B cell (primary cell): ENCODE results near the gene STT3B. TPM values are rescaled to one million over a fixed set of nuclear protein-coding genes. Genes with fewer than 3 reads are reported as not detected.

ENCODE experiments used
- ATAC-seq: fragments of 200-7000 bp; cut with Tn5 transposase; one replicate; pipeline ENCODE4 v1.10.0; 2021; ENCODE audit warnings: low read depth, mild to moderate bottlenecking, moderate number of reproducible peaks, moderate library complexity
- CTCF ChIA-PET: fragments of 350-600 bp; sonication (Branson Sonifier 250); formaldehyde crosslinking; loops from one replicate; lab custom pipeline; 2021; ENCODE audit warnings: antibody characterized with exemption, inconsistent platforms; lab: Charles Lee
- POLR2A ChIA-PET: fragments of 350-600 bp; sonication (Branson Sonifier 250); formaldehyde crosslinking; loops from one replicate; lab custom pipeline; 2021; ENCODE audit warnings: antibody characterized with exemption; lab: Charles Lee
- DNase-seq: peaks from one replicate; pipeline ENCODE4 v3.0.0; 2013
- H2AFZ ChIP-seq: 2 replicates; pipeline ENCODE4 v1.6.1; 2012; ENCODE audit warnings: mild to moderate bottlenecking, low read depth, low read length; ENCODE audit not compliant: insufficient read depth, poor library complexity, severe bottlenecking
- H3K27ac ChIP-seq, 2 donors: 1 replicate in 1 of 2; 2 replicates in 1 of 2; pipeline ENCODE4 v1.5.1; 2012 to 2013; ENCODE audit warnings: low read length in 2 of 2, mild to moderate bottlenecking in 2 of 2, moderate library complexity in 1 of 2
- H3K27me3 ChIP-seq, 4 experiments: fragments of 200-600 bp in 1 of 4; sonication (generic) in 1 of 4; replicated peaks in 1 of 4; 1 replicate in 2 of 4; 2 replicates in 2 of 4; pipeline versions ENCODE4 v1.6.1 to v1.7.0; 2013 to 2016; ENCODE audit warnings: low read length in 3 of 4, mild to moderate bottlenecking in 2 of 4, mixed read lengths in 1 of 4, moderate library complexity in 1 of 4; ENCODE audit not compliant: insufficient read depth in 4 of 4, control insufficient read depth in 3 of 4; ENCODE audit errors: control extremely low read depth in 1 of 4
- H3K36me3 ChIP-seq, 2 experiments: replicated peaks in 1 of 2; 1 replicate in 1 of 2; 2 replicates in 1 of 2; pipeline versions ENCODE4 v1.6.1 to v1.7.1; 2013; ENCODE audit warnings: low read length in 1 of 2; ENCODE audit not compliant: insufficient read depth in 2 of 2, control insufficient read depth in 1 of 2; ENCODE audit errors: control extremely low read depth in 1 of 2, extremely low read depth in 1 of 2
- H3K4me1 ChIP-seq, 2 donors: fragments of 200-600 bp in 1 of 2; sonication (generic) in 1 of 2; 1 replicate in 1 of 2; 2 replicates in 1 of 2; pipeline versions ENCODE4 v1.5.1 to v1.6.1; 2013 to 2017; ENCODE audit warnings: low read length in 2 of 2; ENCODE audit not compliant: control insufficient read depth in 2 of 2, insufficient read depth in 2 of 2
- H3K4me2 ChIP-seq: replicated peaks from 2 replicates; pipeline ENCODE3; 2012; ENCODE audit warnings: mild to moderate bottlenecking, low read depth, low read length; ENCODE audit not compliant: poor library complexity, severe bottlenecking
- H3K4me3 ChIP-seq, 5 experiments: fragments of 200-600 bp in 1 of 5; sonication (generic) in 1 of 5; 1 replicate in 3 of 5; 2 replicates in 2 of 5; pipeline versions ENCODE4 v1.5.1 to v1.7.0; 2011 to 2016; ENCODE audit warnings: low read length in 4 of 5, mild to moderate bottlenecking in 4 of 5, low read depth in 2 of 5, control low read depth in 1 of 5, moderate library complexity in 1 of 5; ENCODE audit not compliant: insufficient read depth in 1 of 5; ENCODE audit errors: control extremely low read depth in 1 of 5, extremely low read depth in 1 of 5
- H3K79me2 ChIP-seq: fragments of 200-600 bp; sonication (generic); one replicate; pipeline ENCODE4 v1.6.0; 2016; ENCODE audit warnings: low read length; ENCODE audit not compliant: control insufficient read depth, insufficient read depth
- H3K9ac ChIP-seq: fragments of 200-600 bp; sonication (generic); 2 replicates; pipeline ENCODE4 v1.6.1; 2017; ENCODE audit warnings: mild to moderate bottlenecking, low read length, moderate library complexity
- H3K9me3 ChIP-seq, 3 donors: one replicate each; pipeline versions ENCODE4 v1.6.1 to v1.7.1; 2013; ENCODE audit warnings: low read length in 2 of 3; ENCODE audit not compliant: control insufficient read depth in 2 of 3, insufficient read depth in 1 of 3; ENCODE audit errors: control extremely low read depth in 1 of 3
- H4K20me1 ChIP-seq: 2 replicates; pipeline ENCODE4 v1.6.0; 2012; ENCODE audit warnings: mild to moderate bottlenecking, low read length; ENCODE audit not compliant: insufficient read depth, control insufficient read depth, poor library complexity, severe bottlenecking
- H3K27ac Mint-ChIP-seq: one replicate; pipeline ENCODE4 v1.8.0; 2021; ENCODE audit warnings: mixed read lengths
- H3K27me3 Mint-ChIP-seq: one replicate; pipeline ENCODE4 v1.8.0; 2021; ENCODE audit warnings: mixed read lengths
- H3K4me1 Mint-ChIP-seq: one replicate; pipeline ENCODE4 v1.8.0; 2021; ENCODE audit warnings: mixed read lengths
- H3K4me3 Mint-ChIP-seq: one replicate; pipeline ENCODE4 v1.8.0; 2021; ENCODE audit warnings: mixed read lengths
- H3K9me3 Mint-ChIP-seq: one replicate; pipeline ENCODE4 v1.8.0; 2022; ENCODE audit warnings: mixed read lengths; ENCODE audit not compliant: insufficient read depth
- CTCF ChIP-seq: fragments of 200-600 bp; IDR thresholded peaks from one replicate; pipeline ENCODE4 v1.8.0; 2022; ENCODE audit warnings: antibody characterized with exemption, mild to moderate bottlenecking
- EZH2 ChIP-seq: IDR thresholded peaks from 2 replicates; pipeline ENCODE4 v1.6.1; 2012; ENCODE audit warnings: borderline replicate concordance, low read depth, mild to moderate bottlenecking, moderate library complexity, low read length; ENCODE audit not compliant: insufficient read depth, poor library complexity, severe bottlenecking
- WGBS: methylation state at CpG from one replicate; pipeline ENCODE4 v1.1.5; 2013; ENCODE audit warnings: missing lambda C conversion rate; ENCODE audit not compliant: insufficient coverage; 5-methylcytosine and 5-hydroxymethylcytosine counted together
- intact Hi-C: fragments of 100-400 bp; cut with micrococcal nuclease; formaldehyde crosslinking; loops from one replicate; pipeline ENCODE4 v1.10.0; 2022
- polyA plus RNA-seq: library from polyadenylated mRNA; depleted of rRNA; stranded (reverse); fragments of >200 nt; gene quantifications from 2 replicates; pipeline ENCODE4 v1.2.3, GENCODE V29; 2012
- total RNA-seq, 2 donors: library from RNA; stranded (reverse); fragments of 120-200 nt in 1 of 2; gene quantifications; 1 replicate in 1 of 2; 2 replicates in 1 of 2; pipeline versions ENCODE4 v1.2.3 to v1.2.4, GENCODE V29; 2013 to 2022

STT3B gene
- total and polyA plus RNA-seq, 2 donors (not counting 1 experiment from before 2014, with no cell fraction given), result 35.4 to 79.2 TPM

- Mint-ChIP-seq H3K4me1 (peaks cover 61% of the 10 kb centered on the region), H3K9me3 (peaks cover 3% of the 10 kb centered on the region), H3K27me3 (no peaks in the 10 kb centered on the region), H3K4me3 (no peak overlapping the region), H3K27ac (no peak overlapping the region)
- Histone ChIP-seq H3K27ac (no peak overlapping the region), H3K4me3 (no peak overlapping the region), H3K79me2 (peaks cover 98% of the 10 kb centered on the region), H3K36me3 (peaks cover 0 to 1% of the 10 kb centered on the region in 2 experiments), H4K20me1 (peaks cover 68% of the 10 kb centered on the region), H3K27me3 (no peaks in the 10 kb centered on the region), H2AFZ (no peak overlapping the region), H3K4me1 (peaks cover 10 to 18% of the 10 kb centered on the region in 2 donors), H3K9ac (no peak overlapping the region), H3K4me2 (no peak overlapping the region), H3K9me3 (peaks cover 3 to 9% (median 7%) of the 10 kb centered on the region in 3 donors)
- WGBS, result 100% methylated on average over 2 of the region's 2 CpGs
- TF ChIP-seq CTCF, result no peak
- no peak for TF ChIP-seq EZH2
- ATAC-seq (no peak), DNase-seq (no peak)
- intact Hi-C loops, result loop anchor here (2.0 kb wide), 1 partner anchor 217 kb away; no protein-coding TSS in a partner anchor
- ChIA-PET POLR2A (no interaction called here), CTCF (interaction anchor here (0.7 to 3.5 kb wide), 4 partner anchors 15 to 134 kb away, joined by 3 to 11 read pairs (median 4); no protein-coding TSS in a partner anchor)
These were observed 18.9 kb downstream of the STT3B start for GRCh38 chr3:31551646-31552045.

GRCh38 chr3:31552103-31552502 is 19.4 kb downstream of the STT3B start:
- Histone ChIP-seq H4K20me1 (peaks cover 65% of the 10 kb centered on the region), H3K4me2 (no peak overlapping the region), H3K27ac (no peak overlapping the region), H3K4me1 (peaks cover 10 to 18% of the 10 kb centered on the region in 2 donors), H3K4me3 (no peak overlapping the region), H3K9me3 (peaks cover 3 to 9% (median 7%) of the 10 kb centered on the region in 3 donors), H3K36me3 (peaks cover 0 to 1% of the 10 kb centered on the region in 2 experiments), H2AFZ (no peak overlapping the region), H3K27me3 (no peaks in the 10 kb centered on the region), H3K79me2 (peaks cover 98% of the 10 kb centered on the region), H3K9ac (no peak overlapping the region)
- DNase-seq (no peak), ATAC-seq (no peak)
- Mint-ChIP-seq H3K4me3 (no peak overlapping the region), H3K9me3 (peaks cover 3% of the 10 kb centered on the region), H3K27me3 (no peaks in the 10 kb centered on the region), H3K27ac (no peak overlapping the region), H3K4me1 (peaks cover 65% of the 10 kb centered on the region)
- ChIA-PET POLR2A (no interaction called here), CTCF (interaction anchor here (0.7 to 3.5 kb wide), 4 partner anchors 16 to 134 kb away, joined by 3 to 11 read pairs (median 4); no protein-coding TSS in a partner anchor)
- WGBS, result no CpG with 5 or more reads among the region's 1 CpG
- intact Hi-C loops, result no loop called here
- TF ChIP-seq EZH2, result no peak
- TF ChIP-seq CTCF, result no peak
